ENCODE measurements around the gene CHST2.

Gene CHST2

GRCh38 chr3:143098032-143098764, 21.4 kb upstream of the CHST2 start:
- no peak for DNase-seq (ENCODE audit: low read depth in 4 of 4, low spot score in 1 of 4)

DNA sequence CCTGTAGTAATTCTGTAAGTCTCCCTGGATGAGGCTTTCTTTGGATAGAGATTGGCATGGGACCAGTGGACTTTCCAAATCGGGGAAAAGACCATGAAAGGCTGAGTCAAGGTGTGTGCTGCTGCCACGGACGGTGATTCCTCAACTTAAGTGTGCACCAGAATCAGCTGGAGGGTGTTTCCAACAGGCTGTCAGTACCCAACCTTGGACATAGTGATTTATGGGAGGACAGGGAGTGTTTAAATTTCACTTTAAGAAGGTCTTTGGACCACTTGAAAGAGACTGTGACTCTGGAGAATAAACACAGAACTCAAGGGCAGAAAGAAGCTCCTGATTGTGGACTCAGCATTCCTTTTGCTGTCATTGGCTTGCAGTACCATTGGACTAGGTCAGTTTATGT, 20.4 kb upstream of the CHST2 start:
- DNase-seq (ENCODE audit: low read depth in 4 of 4, low spot score in 1 of 4): no peak

GRCh38 chr3:143099690-143100089, 19.9 kb upstream of the CHST2 start:
- DNase-seq (ENCODE audit: low read depth in 4 of 4, low spot score in 1 of 4): no peak

DNA sequence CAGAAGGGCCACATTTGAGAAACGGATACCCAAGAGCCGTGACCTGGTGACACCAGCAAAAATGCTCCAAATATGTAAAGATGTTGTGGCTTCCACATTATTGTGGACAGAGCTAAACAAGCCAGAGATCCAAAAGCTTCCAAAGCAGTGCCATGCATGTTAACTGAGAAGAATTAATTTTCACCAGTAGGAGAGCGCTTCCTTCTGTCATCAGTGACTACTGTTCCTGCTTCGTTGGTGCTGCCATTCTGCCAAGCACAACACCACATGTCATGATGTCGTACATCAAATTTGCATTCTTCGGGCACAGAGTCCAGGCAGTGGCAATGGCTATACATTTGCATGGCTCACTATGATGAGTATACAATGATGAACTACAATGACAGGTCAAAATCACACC, 19.1 kb upstream of the CHST2 start:
- DNase-seq (ENCODE audit: low read depth in 4 of 4, low spot score in 1 of 4): no peak

DNA sequence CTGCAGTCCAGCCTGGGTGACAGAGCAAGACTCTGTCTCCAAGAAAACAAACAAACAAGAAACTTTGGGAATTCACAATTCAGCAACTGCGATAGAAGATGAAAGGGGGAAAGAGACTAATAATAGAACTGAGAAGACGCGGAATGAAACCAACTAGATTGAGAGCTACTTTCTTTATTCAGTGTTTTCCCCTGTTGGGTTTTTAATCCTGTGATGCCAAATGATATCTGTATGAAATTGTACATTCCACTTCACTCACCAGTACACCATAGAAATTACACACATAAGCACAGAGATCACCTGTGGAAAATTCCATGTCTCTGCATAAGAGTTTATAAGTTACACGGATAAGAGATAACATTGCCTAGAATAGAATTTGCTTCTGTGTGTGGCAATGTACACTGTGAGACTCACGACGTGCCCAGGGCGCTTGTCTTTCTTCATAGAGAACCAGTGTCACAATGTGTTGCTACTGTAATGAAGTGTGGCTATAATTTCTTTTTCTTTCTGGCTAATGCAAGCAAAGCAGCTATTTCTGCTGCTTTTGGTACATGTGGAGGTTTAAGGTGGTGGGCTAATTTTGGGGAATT, 17.7 kb upstream of the CHST2 start:
- no peak for DNase-seq (ENCODE audit: low read depth in 4 of 4, low spot score in 1 of 4)

GRCh38 chr3:143103652-143104051, 15.9 kb upstream of the CHST2 start:
- DNase-seq (ENCODE audit: low read depth in 4 of 4, low spot score in 1 of 4): no peak

GRCh38 chr3:143105170-143105569, 14.4 kb upstream of the CHST2 start:
- DNase-seq (ENCODE audit: low read depth in 4 of 4, low spot score in 1 of 4): no peak

GRCh38 chr3:143109861-143110260, 9.7 kb upstream of the CHST2 start:
- no peak for DNase-seq (ENCODE audit: low read depth in 4 of 4, low spot score in 1 of 4)

DNA sequence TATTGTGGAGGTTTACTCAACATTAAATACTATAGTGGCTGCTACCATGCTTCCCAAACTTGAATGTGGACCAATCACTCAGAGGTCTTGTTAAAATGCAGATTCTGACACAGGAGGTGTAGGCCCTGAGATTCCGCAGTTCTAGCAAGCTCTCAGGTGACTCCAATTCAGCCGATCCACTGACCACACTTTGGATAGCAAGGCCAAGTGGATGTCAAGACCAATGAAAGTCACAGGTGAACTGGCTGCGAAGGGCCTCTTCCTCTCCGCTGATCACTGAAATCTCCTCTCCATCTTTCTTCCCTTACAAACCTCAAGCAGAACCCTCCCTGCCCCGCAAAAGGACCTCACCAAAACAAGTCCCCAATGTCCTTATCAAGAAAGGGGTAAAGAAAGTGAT, 9.2 kb upstream of the CHST2 start:
- DNase-seq (ENCODE audit: low read depth in 4 of 4, low spot score in 1 of 4): no peak

DNA sequence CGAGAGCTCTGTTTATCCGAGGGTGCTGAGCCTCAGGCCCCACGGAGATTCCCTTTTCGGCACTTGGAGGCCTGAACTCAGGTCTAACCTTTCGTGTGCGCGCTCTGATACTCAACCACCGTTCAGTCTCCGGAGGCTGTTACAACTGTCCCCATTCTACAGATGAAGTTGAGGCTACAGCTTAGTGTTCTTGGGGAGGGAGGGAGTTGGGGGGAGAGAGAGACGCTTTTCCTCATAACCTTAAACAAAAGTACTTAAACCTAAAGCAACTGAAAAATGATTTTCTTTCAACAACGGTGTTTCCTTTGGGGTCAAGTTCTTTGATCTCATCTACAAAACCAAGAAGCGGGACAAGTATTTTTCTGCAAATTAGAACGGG, 952 bp upstream of the CHST2 start:
- DNase-seq (ENCODE audit: low read depth in 4 of 4, low spot score in 1 of 4): no peak

DNA sequence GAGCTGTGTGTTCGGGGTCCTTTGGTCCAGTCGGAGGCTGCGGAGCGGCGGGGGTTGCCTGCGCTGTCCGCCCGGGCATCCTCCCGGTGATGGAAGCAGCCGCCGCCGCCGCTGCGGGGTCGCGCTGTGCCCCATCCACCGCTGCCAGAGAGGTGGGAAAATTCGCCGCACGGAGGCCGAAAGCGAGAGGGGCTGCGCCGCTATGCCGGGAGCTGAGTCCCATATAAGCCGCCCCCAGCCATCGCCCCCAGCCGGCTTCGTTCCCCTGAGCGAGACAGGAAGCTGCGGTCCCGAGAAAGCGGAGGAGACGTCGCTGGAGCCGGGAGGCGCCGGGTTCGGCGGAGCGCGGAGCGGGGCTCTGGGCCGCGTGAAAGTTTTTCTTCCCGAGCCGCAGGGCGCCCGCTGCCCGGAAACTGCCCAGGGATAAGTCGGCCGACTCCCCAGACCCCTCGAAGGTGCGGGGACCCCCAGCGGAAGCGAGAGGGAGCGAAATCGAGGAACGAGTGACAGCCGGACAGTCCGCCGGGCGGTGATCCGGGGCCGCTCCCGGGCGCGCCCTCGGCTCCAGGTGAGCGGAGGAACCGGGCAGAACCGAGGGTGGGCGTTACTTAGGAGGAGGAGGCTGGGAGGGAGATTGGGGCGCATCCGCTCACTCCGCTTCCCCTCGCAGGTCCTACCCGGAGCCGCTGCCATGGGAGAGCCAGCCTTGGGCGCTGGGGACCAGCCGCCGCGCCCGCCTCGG, 574 bp downstream of the CHST2 start:
- DNase-seq (ENCODE audit: low read depth in 4 of 4, low spot score in 1 of 4): peak in 3 of 4 experiments; percentile 12 to 18 (median 14)

DNA sequence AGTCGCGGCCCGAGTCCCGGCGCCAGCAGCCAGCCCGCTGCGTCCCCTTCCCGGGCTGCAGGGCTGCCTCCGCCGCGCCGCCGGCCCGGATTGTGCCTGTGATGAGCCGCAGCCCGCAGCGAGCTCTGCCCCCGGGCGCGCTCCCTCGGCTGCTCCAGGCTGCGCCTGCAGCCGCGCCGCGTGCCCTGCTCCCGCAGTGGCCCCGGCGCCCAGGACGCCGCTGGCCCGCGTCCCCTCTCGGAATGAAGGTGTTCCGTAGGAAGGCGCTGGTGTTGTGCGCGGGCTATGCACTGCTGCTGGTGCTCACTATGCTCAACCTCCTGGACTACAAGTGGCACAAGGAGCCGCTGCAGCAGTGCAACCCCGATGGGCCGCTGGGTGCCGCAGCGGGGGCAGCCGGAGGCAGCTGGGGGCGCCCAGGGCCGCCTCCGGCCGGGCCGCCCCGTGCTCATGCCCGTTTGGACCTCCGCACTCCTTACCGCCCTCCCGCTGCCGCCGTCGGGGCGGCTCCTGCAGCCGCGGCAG, 1.2 kb downstream of the CHST2 start:
- DNase-seq (ENCODE audit: low read depth in 4 of 4, low spot score in 1 of 4): peak in 2 of 4 experiments; percentile 9 to 21

GRCh38 chr3:143121241-143122088, 1.9 kb downstream of the CHST2 start:
- peak in 3 of 4 experiments; percentile 28 to 61 (median 48) for DNase-seq (ENCODE audit: low read depth in 4 of 4, low spot score in 1 of 4)

DNA sequence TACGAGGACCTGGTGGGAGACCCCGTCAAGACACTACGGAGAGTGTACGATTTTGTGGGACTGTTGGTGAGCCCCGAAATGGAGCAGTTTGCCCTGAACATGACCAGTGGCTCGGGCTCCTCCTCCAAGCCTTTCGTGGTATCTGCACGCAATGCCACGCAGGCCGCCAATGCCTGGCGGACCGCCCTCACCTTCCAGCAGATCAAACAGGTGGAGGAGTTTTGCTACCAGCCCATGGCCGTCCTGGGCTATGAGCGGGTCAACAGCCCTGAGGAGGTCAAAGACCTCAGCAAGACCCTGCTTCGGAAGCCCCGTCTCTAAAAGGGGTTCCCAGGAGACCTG, 2.5 kb downstream of the CHST2 start:
- DNase-seq (ENCODE audit: low read depth in 4 of 4, low spot score in 1 of 4): no peak

DNA sequence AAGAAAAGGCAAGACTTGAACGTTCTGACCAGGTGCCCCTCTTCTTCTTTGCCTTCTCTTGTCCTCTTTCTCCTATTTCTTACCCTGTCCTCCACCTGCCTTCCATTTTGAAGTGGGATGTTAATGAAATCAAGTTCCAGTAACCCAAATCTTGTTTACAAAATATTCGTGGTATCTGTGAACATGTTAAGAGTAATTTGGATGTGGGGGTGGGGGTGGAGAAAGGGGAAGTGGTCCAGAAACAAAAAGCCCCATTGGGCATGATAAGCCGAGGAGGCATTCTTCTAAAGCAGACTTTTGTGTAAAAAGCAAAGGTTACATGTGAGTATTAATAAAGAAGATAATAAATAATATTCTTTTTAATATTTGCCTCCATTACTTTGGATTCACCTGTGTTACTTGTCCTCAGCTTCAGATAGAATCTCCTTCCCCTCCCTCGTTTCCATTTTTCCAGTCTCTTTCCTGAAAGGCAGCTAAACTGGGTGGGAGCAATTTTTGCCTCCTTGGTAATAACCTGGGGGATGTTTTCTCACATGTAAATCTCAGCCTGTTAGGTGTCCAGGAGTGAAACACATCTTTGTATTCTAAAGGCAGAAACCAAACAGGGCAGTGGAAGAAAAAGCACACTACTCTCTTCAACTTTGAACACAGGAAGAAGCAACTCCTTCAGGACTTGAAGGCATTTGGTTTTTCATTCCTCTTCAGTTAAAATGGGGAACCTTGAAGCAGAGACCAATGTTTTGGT, 3.2 kb downstream of the CHST2 start:
- no peak for DNase-seq (ENCODE audit: low read depth in 4 of 4, low spot score in 1 of 4)

DNA sequence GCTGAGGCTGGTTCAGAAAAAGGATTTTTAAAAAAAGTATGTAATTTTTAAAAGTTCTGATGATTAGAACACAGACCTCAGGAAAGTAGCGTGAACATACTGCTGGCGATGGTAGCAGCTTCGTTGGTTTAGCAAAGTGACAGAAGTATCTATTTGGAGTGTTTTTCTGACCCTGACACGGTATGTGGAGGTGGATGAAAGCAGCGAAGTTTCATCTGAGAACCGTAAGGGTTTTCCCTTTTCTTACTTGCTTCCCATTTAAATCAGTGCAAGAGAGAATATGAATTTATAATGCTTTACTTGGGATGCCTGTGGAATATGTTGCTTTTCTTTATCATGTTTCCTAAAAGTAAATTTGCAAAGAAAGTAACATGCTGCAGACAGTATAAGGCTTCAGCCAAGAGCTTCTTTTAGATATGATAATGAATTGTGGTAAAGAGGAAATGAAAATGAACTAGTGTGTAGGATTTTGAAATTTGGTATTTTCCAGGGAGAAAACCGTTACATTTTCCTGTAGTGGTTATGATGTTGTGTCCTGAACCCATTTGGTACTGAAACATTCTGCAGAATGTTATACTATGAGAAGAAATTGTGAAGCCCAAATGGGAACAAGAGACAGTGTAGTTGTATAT, 3.9 kb downstream of the CHST2 start:
- no peak for DNase-seq (ENCODE audit: low read depth in 4 of 4, low spot score in 1 of 4)

DNA sequence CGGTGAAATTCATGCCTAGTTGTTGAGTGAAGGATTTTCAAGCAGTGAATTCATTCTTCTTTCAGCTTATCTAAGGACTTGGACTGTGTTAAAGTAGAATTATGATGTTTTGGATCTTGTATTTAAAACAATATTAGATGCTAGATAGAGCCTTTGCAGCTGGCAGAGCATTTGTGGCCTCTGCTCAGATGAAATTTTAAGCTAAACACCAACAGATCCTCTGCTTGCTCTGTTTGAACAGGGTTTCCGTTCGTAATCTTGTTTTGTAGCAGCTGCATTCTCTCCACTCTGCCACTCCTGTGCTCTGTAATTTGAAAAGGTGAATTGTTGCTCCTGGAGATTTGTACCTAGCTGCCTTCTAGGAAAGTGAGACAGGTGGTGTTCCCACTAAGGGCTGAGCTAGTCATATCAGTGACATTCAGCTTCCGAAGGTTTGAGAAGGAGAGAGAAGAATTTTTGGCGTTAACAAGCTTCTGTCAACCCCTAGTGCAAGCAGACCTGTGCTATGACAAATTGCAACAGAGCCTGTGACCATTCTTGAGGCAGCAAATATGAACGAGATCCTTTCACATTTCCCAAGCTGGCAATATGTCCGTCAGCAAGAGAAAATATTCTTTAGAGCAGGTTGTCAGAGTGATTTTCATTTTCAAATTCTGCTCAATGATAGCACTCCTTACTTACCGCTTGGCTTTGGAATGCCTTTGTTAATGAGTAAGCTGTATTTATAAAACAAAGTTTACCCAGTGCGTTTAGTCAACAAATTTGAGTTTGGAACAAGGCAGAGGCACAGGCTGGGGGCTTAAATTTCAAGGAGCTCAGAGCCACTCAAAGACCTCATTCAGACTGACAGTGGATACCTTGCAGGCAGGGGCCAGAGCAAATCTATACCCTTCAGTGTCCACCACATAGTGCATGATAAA, 5.3 kb downstream of the CHST2 start:
- DNase-seq (ENCODE audit: low read depth in 4 of 4, low spot score in 1 of 4): no peak

DNA sequence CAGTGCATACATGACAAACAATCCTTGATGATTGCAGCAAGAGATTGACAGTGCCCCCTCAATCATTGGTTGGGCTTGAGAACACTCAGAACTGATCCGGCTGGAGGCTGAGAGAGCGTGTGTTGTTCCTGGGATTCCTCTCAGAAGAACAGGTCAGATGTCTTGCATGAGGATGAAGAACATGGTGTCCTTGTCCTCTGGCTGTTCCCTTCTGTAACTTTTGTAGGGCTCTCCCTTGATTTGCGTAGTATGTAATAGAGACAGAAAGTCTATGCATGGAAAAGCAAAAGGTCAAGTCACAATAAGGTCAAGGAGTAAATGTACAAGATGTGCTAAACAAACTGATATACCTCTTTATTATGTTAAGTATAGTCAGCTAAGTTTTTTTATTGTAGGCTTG, 8.2 kb downstream of the CHST2 start:
- DNase-seq (ENCODE audit: low read depth in 4 of 4, low spot score in 1 of 4): no peak

Data from stimulated activated CD4-positive, alpha-beta T cell treated with anti-CD3 and anti-CD28 coated beads, Interleukin-1b, Interleukin-23, amount 100 ng/mL, for 24 hours (primary cell).